Putamen (tissue), 1 donor: ENCODE results near the gene COBL.

Experiments used
- DNase-seq: peaks from one replicate; pipeline ENCODE4 v3.0.0-alpha.2; 2016; ENCODE audit warnings: low spot score

COBL gene

DNA sequence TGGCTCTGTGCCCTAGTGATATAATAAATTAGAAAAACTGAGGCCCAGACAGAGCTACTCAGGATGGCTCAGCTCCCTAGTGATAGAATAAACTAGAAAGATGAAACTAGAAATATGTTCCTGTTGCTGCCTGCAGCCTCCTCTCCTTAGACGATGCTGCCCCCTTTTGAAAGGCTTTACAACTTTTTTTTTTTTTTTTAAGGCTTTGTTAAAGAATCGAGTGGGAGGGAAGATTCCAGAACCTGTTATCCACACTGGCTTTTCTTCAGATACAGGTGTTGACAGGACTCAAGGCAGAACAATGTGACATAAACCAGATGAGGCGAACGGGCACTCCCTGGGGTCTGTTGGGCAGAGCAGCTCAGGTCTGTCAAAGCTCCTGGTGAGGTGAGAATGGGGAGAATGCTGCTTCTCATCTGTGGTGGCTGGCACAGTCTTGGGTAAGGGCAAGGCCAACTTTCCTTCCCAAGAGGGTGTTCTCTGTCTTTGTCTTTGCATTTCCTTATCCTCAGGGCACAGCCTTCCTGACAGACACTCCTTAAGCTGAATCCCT lies 175.1 kb downstream of the COBL start:
- peak; percentile 68 for DNase-seq

DNA sequence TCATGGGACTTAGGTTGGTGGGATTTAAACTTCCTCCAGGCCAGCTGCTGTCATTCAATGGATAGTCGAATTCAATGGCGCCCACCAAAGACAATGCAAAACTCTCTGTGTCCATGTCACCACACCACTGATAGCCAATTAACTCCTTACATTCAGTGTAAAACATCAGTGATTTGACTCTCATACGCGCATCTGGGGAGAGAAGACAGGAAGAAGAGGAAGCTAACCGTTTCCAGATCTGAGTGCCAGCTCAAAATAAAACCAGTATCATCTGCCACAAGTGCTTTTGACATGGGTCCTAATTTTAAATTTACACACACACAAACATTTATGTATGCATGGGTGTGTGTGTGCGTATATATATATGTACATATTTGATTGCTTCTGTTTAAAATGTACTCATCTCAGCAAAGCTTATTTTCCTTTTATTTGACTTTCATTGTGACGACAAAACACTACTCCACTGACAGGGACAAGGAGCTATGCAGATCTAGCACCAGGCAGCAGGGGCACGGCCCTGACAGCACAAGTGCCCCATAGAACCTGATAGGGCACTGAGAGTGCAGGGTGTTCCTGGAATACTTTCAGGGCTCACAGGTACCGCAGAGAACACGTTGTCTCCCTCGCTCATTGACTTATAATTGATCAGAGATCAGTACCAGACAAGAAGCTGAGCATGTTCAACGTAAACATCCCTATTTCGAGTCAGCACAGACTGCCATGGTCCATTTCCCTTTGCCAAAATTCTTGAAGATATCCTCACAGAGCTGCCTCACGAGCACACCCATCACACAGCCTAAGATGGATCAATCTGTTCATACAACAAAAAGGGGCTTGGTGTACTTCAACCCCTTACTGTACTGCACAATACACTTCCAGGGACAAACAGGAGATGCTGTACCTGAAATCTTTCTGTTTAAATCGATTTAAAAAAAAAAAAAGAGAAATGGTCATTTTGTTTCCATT lies 176.1 kb downstream of the COBL start:
- DNase-seq = no peak

DNA sequence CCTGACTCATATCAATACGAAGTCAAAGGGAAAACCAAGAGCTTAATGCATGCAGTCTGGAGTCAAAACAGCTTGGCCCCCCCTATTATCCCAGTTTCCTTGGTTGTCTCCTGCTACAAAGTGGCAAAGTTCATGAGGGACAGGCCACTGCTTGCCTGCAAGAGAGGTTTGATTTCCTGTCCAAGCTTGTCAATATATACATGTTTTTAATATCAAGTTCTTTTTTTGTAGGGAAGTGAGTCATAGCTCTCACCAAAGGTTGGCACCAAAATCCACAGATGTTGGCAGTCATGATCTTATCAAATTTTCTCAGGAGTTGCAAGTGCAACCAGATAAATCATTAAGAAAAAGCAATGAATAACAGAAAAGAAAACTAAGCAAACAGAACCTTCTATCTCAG lies 176.8 kb downstream of the COBL start:
- no peak for DNase-seq

DNA sequence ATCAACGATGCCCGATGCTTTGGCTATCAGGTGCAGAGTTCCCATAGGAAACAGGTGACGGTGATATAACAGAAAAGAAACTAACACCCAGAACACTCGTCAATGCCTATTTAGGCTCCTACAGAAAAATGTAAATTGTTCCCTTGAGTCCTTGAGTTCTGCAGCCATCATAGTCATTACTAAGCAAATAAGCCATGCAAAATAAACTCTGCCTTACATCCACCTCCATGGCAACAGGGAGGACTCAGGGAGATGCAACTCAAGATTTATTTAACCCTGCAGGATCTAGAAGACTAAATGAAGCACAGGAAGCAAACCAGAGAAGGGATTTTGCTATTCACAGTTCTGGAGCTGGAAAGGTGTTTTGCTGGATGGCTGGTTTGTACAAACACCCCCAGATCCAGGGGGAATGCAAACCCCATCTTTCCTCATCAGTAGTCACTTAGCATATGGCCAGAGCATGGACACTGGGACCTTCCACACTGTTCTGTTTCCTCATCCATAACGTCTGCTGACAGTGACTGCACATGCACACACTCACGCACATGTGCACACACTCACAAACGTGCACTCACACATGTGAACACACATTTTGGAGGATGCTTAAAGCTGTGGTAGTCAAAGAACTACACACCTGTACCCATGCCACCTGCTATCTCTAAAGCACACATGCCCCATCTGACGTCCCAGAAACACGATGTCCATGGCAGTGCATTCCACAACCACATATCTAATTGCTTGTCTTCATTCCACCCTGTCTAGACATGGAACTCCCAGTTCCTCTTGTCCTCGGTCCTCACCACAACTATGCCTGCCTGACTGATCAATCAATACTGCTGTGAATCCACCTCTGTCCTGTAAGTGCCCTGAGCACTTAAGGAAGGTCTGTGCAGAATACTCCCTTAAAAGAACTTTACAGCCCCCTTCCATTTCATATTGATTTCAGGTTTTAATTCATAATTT lies 178.2 kb downstream of the COBL start:
- no peak for DNase-seq

DNA sequence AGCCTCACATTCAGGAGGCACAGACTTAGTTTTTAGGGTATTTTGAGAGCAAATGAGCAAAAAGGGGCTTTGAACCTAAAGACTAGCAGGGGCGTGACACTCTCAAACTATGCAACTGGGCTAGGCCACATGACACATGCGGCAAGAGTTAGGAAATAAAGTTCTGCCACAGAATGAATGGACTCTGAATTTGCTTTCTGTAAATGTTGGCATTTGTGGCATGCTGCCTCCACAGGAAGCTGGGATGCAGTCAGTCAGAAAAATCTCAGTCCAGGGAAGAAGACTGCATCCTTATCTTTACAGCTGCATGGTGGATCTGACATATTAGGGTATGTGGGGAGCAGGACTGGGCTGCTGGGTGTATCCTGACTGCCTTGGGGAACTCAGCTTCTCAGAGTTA lies 181.0 kb downstream of the COBL start:
- no peak for DNase-seq

DNA sequence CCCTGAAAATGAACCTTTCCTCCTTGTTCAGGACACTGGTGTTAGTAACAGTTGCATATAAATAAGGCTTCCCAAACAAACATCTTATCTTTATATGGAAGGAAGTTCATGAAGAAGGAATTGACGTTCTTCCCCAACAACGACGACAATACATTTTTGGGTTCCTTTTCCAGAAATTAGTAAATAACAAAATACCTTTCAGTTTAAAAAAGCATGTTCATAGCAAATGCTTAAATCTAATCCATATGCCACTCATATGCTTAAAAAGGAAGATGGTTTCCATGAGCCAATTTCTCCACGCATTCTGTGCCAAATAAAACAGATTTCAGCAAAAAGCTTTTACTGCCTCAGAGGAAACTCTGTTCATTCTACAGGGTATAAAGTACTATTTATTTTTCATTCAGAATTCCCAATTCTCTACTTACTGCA lies 182.6 kb downstream of the COBL start:
- no peak for DNase-seq

DNA sequence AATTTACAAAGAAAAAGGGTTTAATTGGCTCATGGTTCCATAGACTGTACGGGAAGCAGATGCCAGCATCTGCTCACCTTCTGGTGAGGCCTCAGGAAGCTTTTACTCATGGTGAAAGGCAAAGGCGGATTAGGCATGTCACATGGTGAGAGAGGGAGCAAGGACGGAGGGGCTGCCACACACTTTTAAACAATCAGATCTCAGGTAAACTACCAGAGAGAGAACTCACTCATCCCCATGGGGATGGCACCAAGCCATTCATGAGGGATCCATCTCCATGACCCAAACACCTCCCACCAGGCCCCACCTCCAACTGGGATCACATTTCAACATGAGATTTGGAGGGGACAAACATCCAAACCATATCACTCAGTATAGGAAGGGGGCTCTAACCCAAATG lies 183.9 kb downstream of the COBL start:
- DNase-seq = no peak

DNA sequence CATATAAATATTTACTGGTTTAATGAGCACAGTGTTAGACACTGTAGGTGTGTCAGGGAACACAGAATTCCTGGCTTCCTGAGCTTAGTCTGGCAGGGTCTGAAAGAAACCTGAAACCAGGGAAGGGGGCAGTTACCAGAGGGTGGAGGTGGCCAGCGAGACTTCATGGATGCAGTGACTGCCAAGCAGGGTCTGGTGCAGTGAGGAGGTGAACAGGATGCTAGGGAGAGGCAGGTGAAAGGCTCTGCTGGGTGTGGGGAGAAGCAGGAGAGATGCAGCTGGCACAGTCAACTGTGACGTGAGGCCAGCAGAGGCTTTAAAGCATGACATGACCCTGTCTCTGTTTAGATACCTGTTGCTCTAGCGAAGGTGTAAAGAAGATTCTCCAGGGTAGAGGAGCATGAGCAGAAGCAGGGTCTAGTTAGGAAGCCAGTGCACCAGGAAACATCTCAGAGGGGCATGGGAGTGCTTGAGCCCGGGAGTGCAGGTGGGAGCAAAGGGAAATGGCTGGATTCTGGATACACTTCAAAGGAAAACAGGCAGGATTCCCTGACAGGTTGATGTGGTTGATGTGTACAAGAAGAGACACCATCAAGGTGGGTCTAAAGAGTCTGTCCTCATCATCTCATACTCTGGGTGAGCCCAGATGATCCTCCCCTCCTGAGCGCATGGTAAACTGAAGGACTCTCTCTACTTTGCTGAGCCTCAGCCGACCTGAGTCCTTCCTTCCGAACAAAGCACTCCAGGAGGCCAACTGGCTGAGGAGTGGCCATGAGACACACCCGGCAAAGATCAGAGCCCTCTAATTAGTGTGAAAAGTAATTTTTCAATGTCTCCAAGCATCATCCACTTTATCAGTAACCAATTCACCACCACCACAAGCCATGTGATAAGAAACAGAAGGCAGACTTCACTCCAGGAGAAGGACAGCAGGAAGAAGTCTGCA lies 186.8 kb downstream of the COBL start:
- no peak for DNase-seq

DNA sequence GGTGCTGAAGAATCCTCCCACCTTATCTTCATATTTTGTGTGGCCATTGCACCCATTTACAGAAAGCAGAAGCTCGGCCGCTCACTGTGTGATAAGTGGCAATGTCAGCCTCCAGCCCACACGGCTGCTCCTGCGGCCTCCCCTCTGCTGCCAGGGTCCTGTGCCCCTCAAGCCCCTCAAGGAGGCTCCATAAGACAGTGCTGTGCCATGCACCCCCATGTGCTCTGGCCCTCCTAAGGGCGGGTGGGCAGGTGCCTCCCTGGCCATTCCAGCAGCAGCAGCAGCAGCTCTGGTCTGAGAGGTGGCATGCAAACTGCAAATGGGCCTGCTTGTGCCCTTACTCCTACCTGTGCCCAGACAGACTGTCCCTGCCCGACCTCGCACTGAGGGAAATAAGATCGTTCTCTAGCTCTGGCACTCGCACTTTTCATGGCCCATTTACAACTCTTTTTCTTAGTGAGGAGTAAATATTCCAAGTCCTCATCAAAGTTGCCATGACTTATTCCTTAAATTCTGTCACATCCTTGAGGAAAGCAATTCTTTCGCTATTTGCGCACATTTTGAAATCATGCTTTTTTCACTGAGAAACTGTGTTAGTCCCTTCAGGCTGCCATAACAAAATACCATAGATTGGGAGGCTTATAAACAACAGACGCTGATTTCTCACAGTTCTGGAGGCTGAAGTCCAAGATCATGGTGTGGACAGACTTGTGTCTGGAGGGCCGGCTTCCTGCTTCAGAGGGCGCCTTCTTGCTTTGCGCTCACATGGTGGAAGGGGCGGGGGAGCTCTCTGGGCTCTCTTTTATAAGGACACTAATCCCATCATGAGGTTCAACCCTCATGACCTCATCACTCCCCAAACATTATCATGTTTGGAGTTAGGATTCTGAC lies 187.8 kb downstream of the COBL start:
- no peak for DNase-seq

DNA sequence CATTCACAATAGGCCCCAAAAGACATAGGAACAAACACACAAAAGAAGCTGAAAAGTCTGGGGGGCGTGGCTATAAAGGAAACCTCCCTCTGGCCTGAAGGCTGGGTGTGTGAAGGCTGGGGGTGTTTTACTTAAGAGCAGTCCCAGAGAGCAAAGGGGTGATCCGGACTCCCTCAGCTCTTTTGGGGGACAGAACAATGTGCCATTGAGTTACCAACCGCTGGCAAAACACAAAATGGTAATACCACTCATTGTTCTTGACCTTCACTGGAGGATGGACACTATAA lies 189.0 kb downstream of the COBL start:
- no peak for DNase-seq

DNA sequence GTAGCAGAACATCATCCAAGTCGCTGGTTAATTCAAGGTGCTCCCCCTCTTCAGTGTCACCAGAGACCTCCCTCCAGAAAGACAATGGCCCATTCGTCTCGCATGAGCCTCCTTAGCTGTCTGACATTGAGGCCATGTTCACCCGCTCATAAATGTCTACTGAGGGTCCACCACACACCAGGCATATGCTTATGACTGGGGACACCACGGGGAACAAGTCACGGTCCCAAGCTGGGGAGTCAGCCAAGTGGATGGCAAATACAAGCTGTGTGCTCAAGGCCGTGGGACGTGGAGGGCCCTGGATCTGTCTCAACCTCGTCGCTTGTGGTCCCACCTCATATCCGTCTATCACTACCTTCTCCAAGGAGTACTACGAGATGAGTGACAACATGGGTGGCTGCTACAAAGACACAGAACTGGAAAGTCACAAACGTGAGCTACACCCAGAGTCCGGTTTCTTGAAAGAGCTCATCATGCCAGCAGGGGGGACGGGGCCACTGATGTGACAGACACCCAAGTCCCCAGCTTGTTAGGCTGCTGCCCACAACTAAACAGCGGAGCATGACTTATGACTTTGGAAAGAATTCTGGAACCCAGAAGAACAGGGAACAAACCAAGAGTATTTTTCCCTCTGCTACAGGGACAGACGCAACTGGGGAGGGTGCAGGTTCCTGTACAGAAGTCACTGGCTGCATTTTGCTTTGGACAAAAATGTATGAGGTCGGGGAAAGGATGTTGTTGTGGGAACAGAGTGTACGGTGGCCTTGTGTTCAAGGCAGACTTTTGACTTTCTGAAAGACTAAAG lies 189.6 kb downstream of the COBL start:
- no peak for DNase-seq

DNA sequence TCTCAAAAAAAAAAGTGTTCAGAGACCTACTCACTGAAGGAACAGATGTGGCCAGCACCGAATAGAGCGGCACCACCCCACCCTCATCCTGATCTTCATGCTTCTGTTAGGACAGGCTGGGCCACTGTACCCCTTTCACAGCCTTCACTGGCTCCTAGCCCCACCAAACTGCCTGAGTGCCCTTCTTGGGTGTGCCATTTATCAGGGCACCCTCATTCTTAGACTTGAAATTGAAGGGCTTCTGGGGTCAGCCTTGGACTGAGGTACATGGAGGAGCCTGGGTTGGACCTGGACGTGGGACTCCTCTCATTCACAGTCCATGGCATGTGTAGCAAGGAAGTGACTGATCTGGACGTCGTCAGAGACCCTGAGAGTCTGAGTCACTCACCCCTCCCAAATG lies 190.3 kb downstream of the COBL start:
- no peak for DNase-seq

DNA sequence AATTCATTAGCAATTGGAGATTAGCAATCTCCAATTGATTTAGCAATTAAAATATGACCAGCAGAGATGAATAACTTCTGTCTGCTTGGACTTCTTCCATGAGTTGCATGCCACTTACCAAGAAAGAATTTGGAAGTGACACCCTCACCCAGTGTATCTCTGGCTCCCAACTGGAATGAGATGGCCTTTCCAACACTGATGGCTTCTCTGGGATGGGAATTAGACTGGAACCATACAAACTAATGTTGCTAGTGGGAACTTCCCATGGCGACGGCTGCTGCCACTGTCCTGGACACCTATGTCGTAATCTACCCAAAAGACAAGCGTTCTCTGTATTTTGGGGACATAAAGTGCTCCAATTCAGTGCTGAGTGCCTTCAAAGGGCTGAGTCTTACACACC lies 192.3 kb downstream of the COBL start:
- no peak for DNase-seq

DNA sequence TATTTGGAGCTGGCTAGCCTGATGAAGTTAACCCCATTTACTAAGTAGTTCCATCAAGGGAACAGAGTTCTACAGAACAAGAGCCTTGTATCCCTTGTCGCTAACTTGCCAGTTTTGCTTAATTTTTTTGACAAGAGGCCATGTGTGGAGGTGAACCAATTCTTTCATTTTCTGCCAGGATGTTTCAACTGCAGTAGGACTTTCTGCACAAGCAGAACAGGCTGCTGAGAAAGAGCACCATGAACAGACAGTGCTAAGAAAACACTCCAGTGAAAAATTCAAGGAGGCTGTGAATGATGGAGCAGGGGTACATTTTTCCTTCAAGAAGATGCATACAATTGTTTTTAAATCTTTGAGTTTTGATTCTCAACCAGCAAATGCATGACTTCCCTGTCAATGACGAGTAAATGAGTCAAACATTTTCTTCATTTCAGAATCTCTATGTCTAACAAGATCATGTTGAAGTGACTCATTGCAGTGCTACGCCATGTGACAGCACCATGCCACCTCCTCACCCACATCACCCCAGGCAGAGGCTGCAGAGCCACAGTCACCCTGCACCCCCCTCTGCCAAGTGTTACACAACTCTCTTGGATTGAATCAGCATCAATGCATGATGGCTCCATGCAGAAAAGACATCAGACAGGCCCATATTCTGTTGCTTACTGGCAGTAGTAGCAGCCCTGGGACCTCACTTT lies 193.1 kb downstream of the COBL start:
- peak; percentile 89 for DNase-seq

DNA sequence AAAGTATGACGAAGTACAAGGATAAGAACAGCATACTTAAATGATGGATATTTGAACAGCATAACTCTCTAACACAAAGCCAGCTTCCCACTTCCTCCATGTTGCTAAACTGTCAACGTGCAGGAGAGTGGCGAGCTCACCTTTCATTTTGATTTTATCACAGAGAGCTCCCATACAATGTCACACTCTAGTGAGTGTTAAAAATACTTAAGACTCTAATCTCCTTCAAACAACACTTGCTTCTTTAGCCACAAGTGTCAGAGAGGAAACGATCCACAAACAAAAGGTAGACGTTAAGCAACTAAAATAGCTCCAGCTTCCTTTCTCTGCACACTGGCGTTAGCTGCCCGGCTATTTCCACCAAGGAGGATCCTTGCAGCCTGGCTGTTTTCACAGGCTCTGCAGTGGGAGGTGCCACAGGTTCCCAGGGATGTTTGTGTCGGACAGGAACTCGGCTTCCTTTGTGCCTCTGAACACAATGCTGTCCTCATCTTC lies 194.6 kb downstream of the COBL start:
- DNase-seq = peak; percentile 22

DNA sequence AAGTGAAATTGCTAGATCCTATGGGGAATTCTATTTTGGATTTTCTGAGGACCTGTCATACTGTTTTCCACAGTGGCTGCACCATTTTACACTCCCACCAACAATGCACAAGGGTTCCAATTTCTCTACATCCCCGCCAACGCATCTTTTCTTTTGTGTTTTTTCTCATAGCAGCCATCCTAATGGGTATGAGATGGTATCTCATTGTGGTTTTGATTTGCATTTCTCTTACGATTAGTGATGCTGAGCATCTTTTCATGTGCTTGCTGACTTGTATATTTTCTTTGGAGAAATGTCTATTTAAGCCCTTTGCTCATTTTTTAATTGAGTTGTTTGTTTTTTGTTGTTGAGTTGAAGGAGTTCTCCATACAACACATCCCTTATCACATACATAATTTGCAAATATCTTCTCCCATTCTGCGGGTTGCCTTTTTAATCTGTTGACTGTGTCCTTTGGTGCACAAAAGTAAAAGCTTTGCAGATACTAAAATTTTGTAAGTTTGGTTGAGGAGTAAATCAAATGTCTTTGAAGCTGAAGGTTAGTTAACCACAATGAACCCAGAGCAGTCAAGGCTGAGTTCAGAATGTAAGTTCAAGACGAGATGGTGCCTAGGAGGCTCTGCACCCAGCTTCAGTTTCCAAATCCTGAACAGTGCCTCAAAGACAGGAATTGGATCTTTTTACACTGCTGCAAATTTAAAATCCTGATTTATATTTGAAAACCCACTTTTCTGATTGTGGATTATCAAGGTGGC lies 195.4 kb downstream of the COBL start:
- no peak for DNase-seq

DNA sequence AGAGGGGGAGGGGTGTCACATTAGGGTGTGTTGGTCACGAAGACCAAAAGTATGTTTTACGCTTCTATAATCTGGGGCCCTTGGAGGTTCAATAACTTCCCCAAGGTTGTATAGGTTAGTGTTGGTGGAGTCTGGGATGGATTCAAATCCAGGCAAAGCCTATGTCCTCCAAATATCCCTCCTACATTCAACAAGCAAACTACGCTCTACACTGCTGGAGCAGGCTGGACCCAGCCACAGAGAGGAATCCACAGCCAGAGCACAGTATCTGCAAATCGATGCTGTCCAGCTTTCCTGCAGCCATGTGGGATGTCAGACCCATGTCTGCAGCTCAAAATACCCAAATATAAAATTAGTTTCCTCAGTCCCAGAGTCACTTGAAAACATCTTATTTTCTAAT lies 198.0 kb downstream of the COBL start:
- no peak for DNase-seq

DNA sequence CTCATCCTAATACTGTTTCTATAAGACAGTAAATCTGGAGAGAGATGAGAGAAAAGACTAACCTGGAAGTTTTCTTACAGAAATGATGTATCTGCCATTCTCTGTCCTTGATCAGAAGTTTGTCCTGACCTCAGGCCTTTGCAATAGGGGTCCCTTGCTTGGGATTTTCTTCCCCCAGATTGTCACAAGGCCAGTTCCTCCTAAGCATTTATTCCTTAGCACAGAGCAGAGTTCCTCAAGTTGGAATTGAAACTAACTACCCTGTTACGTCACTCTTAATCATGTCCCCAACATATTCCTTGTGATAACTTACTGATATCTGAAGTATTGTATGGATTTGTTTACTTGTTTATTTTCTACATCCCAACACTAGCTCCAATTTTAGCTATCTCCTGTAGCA lies 202.1 kb downstream of the COBL start:
- no peak for DNase-seq
